Right lobe of liver (tissue), 6 donors: Measurements from ENCODE around the gene CCDC183. TPM values are rescaled to one million over a fixed set of nuclear protein-coding genes. Genes with fewer than 3 reads are reported as not detected.

Experiments
- ATAC-seq, 4 donors: fragments of 200-7000 bp; cut with Tn5 transposase; one replicate each; pipeline ENCODE4 v1.9.1; 2020; ENCODE audit warnings: mild to moderate bottlenecking in 4 of 4, moderate library complexity in 4 of 4
- DNase-seq, 3 donors: peaks; one replicate each; pipeline ENCODE4 v3.0.0-alpha.2; 2020
- H3K27ac ChIP-seq, 3 donors: fragments of 200-600 bp; one replicate each; pipeline ENCODE4 v1.8.0; 2022
- H3K27me3 ChIP-seq, 2 donors: fragments of 200-600 bp; one replicate each; pipeline ENCODE4 v1.8.0; 2022
- H3K36me3 ChIP-seq, 4 donors: fragments of 200-600 bp; sonication (generic) in 1 of 4; one replicate each; pipeline versions ENCODE4 v1.5.1 to v1.8.0; 2017 to 2022; ENCODE audit warnings: control low read depth in 1 of 4
- H3K4me1 ChIP-seq, 4 donors: fragments of 200-600 bp; sonication (generic) in 1 of 4; one replicate each; pipeline versions ENCODE4 v1.5.1 to v1.8.0; 2017 to 2022; ENCODE audit warnings: control low read depth in 1 of 4
- H3K4me3 ChIP-seq, 3 donors: fragments of 200-600 bp; one replicate each; pipeline ENCODE4 v1.8.0; 2022
- H3K9me3 ChIP-seq, 4 donors: fragments of 200-600 bp; sonication (generic) in 1 of 4; one replicate each; pipeline versions ENCODE4 v1.5.1 to v1.8.0; 2017 to 2022; ENCODE audit warnings: control low read depth in 1 of 4
- CTCF ChIP-seq, 4 donors: fragments of 200-600 bp in 3 of 4; fragments of 450-650 bp in 1 of 4; IDR thresholded peaks; one replicate each; pipeline versions ENCODE4 v1.5.1 to v1.8.0; 2016 to 2022; ENCODE audit warnings: antibody characterized with exemption in 4 of 4, mild to moderate bottlenecking in 2 of 4
- POLR2A ChIP-seq: fragments of 450-650 bp; IDR thresholded peaks from one replicate; pipeline ENCODE4 v1.6.1; 2017; ENCODE audit warnings: antibody characterized with exemption, mild to moderate bottlenecking
- WGBS: methylation state at CpG from one replicate; pipeline ENCODE4 v1.1.6; 2018; ENCODE audit warnings: low coverage, low lambda C conversion rate; ENCODE audit not compliant: insufficient coverage; ENCODE audit errors: missing lambda C conversion rate; 5-methylcytosine and 5-hydroxymethylcytosine counted together
- intact Hi-C, 2 donors: fragments of 100-400 bp; cut with DNase I; formaldehyde crosslinking; loops; one replicate each; pipeline versions ENCODE4 v1.11.2 to v1.14.1; 2022
- microRNA-seq, 2 donors: library from miRNA; unstranded; fragments of <30 nt; microRNA quantifications; one replicate each; pipeline ENCODE4, GENCODE V29; 2019 to 2020
- small RNA-seq, 2 experiments: library from RNA; depleted of rRNA; stranded (forward); fragments of <200 nt; gene quantifications; one replicate each; pipeline ENCODE3, GENCODE V24; 2016
- total RNA-seq, 6 experiments: library from RNA; depleted of rRNA in 2 of 6; stranded (reverse); fragments of >200 nt in 2 of 6; fragmentation: NEBNext Ultra II Directional in 3 of 6; extraction: Animal tissue kit (Norgen Biotek cat#: 25700) in 3 of 6; gene quantifications; one replicate each; pipeline versions ENCODE4 v1.1.0 to v1.2.4, GENCODE V29; 2016 to 2023
- donor health status: DM: no; HTN: yes; CAD: no.
- donor health status: DM: no; HTN: no; CAD: no.
- donor health status: DM: no; HTN: no; CAD: no.
- donor health status: DM: no; HTN: yes; CAD: no.
- donor health status: DM: no; HTN: yes; CAD: no.

CCDC183 gene
- total RNA-seq, 6 experiments from 2014 or later, result 0.43 to 1.2 (median 0.74) TPM; not detected in 1

DNA sequence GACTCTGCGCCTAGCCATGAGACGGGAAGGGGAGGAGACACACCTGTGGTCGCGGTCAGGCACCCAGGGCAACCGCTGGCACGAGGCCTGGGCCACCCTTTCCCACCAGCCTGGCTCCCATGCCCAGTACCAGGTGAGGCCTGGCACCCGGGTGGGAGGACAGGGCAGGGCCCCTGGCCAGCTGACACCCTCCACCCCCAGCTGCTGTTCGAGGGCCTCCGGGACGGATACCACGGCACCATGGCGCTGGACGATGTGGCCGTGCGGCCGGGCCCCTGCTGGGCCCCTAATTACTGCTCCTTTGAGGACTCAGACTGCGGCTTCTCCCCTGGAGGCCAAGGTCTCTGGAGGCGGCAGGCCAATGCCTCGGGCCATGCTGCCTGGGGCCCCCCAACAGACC is 61.0 kb downstream of the CCDC183 start:
- Histone ChIP-seq H3K4me1 (peaks cover 0 to 28% (median 12%) of the 10 kb centered on the region in 4 donors), H3K36me3 (peaks cover 0 to 11% (median 7%) of the 10 kb centered on the region in 4 donors), H3K27me3 (no peaks in the 10 kb centered on the region), H3K27ac (no peak overlapping the region), H3K4me3 (no peak overlapping the region), H3K9me3 (no peaks in the 10 kb centered on the region)
- ATAC-seq, result no peak
- no peak for TF ChIP-seq CTCF (IDR thresholded peaks at IDR 0.05)
- no peak for TF ChIP-seq POLR2A
- peak; percentile 35 to 57 (median 53) for DNase-seq
- intact Hi-C loops, result no loop called here
- WGBS, result no CpG with 5 or more reads among the region's 19 CpGs

Small RNA genes within 50 kb of the gene (microRNA-seq; reads per million reads assigned to microRNA genes)
- gene MIR4292, result 0 reads per million in 2 donors
- gene MIR6722, result 0 reads per million in 2 donors

Small RNA genes within 50 kb of the gene (small RNA-seq; reads per million reads assigned to genes)
- gene AL355987.2 (0 reads per million in 2 experiments), gene ATP6V1G1P3 (0 reads per million in 2 experiments), gene MIR4292 (0 reads per million in 2 experiments), gene MIR6722 (0 reads per million in 2 experiments)

Other genes starting within 250 kb of the CCDC183 start
- gene EGFL7, start 133.4 kb upstream of the CCDC183 start, total RNA-seq, result 10 to 100 TPM; 26.7 to 54.2 (median 45.8) TPM
- 100 to 1,000 TPM; 117 to 379 (median 184) TPM for gene AGPAT2, start 108.9 kb upstream of the CCDC183 start, total RNA-seq
- 1 to 10 TPM; 1.4 to 7.7 (median 5.1) TPM for gene DIPK1B, start 83.8 kb upstream of the CCDC183 start, total RNA-seq
- under 1 TPM in 4 of 6 experiments, not detected in 2; 0.23 to 0.81 (median 0.32) TPM for gene LCN10, start 53.4 kb upstream of the CCDC183 start, total RNA-seq
- under 1 TPM in 2 of 6 experiments, not detected in 4; 0.26 to 0.63 TPM for gene LCN6, start 47.8 kb upstream of the CCDC183 start, total RNA-seq
- gene LCN8, start 38.1 kb upstream of the CCDC183 start, total RNA-seq, result not detected
- not detected for gene LCN15, start 31.8 kb upstream of the CCDC183 start, total RNA-seq
- gene TMEM141, start 5.0 kb upstream of the CCDC183 start, total RNA-seq, result 100 to 1,000 TPM in 1 of 6 experiments, 10 to 100 TPM in 5; 46.5 to 105 (median 56.7) TPM
- 10 to 100 TPM in 4 of 6 experiments, 1 to 10 TPM in 2; 8.0 to 14.8 (median 12.4) TPM for gene RABL6, start 11.6 kb downstream of the CCDC183 start, total RNA-seq
- gene AJM1, start 46.1 kb downstream of the CCDC183 start, total RNA-seq, result 1 to 10 TPM; 1.7 to 2.8 (median 2.6) TPM
- gene PHPT1, start 53.1 kb downstream of the CCDC183 start, total RNA-seq, result 10 to 100 TPM; 30.5 to 66.6 (median 49.3) TPM
- 10 to 100 TPM in 4 of 6 experiments, 1 to 10 TPM in 2; 5.7 to 27.9 (median 22.5) TPM for gene MAMDC4, start 56.0 kb downstream of the CCDC183 start, total RNA-seq
- gene EDF1, start 70.0 kb downstream of the CCDC183 start, total RNA-seq, result 100 to 1,000 TPM; 216 to 486 (median 227) TPM
- gene TRAF2, start 90.2 kb downstream of the CCDC183 start, total RNA-seq, result 1 to 10 TPM; 5.8 to 8.8 (median 7.1) TPM
- 100 to 1,000 TPM in 3 of 6 experiments, 10 to 100 TPM in 3; 84.0 to 290 (median 97.4) TPM for gene FBXW5, start 148.4 kb downstream of the CCDC183 start, total RNA-seq
- gene C8G, start 148.9 kb downstream of the CCDC183 start, total RNA-seq, result 100 to 1,000 TPM; 248 to 755 (median 453) TPM
- 10 to 100 TPM in 5 of 6 experiments, 1 to 10 TPM in 1; 2.7 to 36.4 (median 20.3) TPM for gene LCN12, start 155.9 kb downstream of the CCDC183 start, total RNA-seq
- gene PTGDS, start 181.2 kb downstream of the CCDC183 start, total RNA-seq, result 10 to 100 TPM in 2 of 6 experiments, 1 to 10 TPM in 4; 4.3 to 21.9 (median 6.0) TPM
- not detected for gene LCNL1, start 186.7 kb downstream of the CCDC183 start, total RNA-seq
- 10 to 100 TPM; 13.8 to 34.5 (median 23.3) TPM for gene PAXX, start 196.1 kb downstream of the CCDC183 start, total RNA-seq
- under 1 TPM in 2 of 6 experiments, not detected in 4; 0.37 to 0.51 TPM for gene CLIC3, start 200.2 kb downstream of the CCDC183 start, total RNA-seq
- gene ABCA2, start 231.9 kb downstream of the CCDC183 start, total RNA-seq, result 10 to 100 TPM; 23.7 to 49.2 (median 34.2) TPM
- under 1 TPM in 2 of 6 experiments, not detected in 4; 0.12 to 0.13 TPM for gene FUT7, start 235.8 kb downstream of the CCDC183 start, total RNA-seq
- gene NPDC1, start 249.8 kb downstream of the CCDC183 start, total RNA-seq, result 10 to 100 TPM in 5 of 6 experiments, 1 to 10 TPM in 1; 9.3 to 14.9 (median 12.2) TPM